ENCODE data around the gene SF3B5. TPM values are rescaled to one million over a fixed set of nuclear protein-coding genes. Genes with fewer than 3 reads are reported as not detected.

Gene SF3B5
- polyA plus RNA-seq, 3 donors, result 271 to 445 (median 355) TPM

DNA sequence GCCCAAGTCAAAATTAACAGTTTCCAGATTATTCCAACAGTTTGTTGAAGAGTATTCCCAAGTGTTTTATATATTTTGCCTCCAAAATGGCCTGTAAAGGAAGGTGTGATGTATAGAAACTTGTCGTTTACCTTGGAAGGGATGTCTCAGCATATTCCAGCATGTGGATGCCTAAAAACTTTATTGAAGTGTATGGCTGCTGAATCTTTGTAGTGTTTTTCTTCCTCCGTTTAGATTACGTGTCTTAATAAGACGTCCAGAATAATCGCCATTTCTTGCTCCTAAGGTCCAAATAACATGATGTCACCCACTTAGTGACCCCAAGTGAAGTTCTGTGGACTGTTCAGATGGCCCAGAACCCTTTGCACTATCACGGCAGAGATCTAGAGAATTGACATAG, 18.0 kb upstream of the SF3B5 start:
- no peak for DNase-seq
- Histone ChIP-seq H3K27ac (ENCODE audit: low read depth in 1 of 2, low read length in 2 of 2) (no peak overlapping the region), H3K9me3 (replicated peaks in 1 of 2; ENCODE audit: control insufficient read depth in 1 of 2, insufficient read depth in 1 of 2, low read length in 2 of 2) (no peaks in the 10 kb centered on the region), H3K4me1 (ENCODE audit: control insufficient read depth in 1 of 2, insufficient read depth in 2 of 2, low read length in 2 of 2) (no peaks in the 10 kb centered on the region), H3K27me3 (ENCODE audit: control insufficient read depth in 2 of 2, insufficient read depth in 2 of 2, low read length in 2 of 2) (no peaks in the 10 kb centered on the region), H3K9ac (ENCODE audit: insufficient read depth, low read length, poor library complexity, severe bottlenecking) (no peak overlapping the region), H2AFZ (ENCODE audit: insufficient read depth, low read depth, low read length, poor library complexity, severe bottlenecking) (no peak overlapping the region), H3K4me2 (replicated peaks; ENCODE audit: extremely low read depth, low read length, poor library complexity, severe bottlenecking) (no peak overlapping the region), H3K79me2 (ENCODE audit: insufficient read depth, low read length) (no peaks in the 10 kb centered on the region), H3K4me3 (replicated peaks in 1 of 3; ENCODE audit: low read depth in 2 of 3, low read length in 3 of 3) (no peak overlapping the region), H3K36me3 (replicated peaks in 1 of 2; ENCODE audit: control insufficient read depth in 1 of 2, insufficient read depth in 2 of 2, low read length in 2 of 2) (no peaks in the 10 kb centered on the region), H4K20me1 (ENCODE audit: insufficient read depth, low read length) (no peaks in the 10 kb centered on the region)
- intact Hi-C loops (cut with micrococcal nuclease), result no loop called here
- H3K36me3 Mint-ChIP-seq, result no peaks in the 10 kb centered on the region
- H3K4me3 Mint-ChIP-seq, result no peak overlapping the region
- H3K9me3 Mint-ChIP-seq, result peaks cover 0 to 3% (median 0%) of the 10 kb centered on the region in 7 donors
- no peak overlapping the region for H3K27ac Mint-ChIP-seq
- H3K4me1 Mint-ChIP-seq, result no peaks in the 10 kb centered on the region
- TF ChIP-seq, protein P1, sequence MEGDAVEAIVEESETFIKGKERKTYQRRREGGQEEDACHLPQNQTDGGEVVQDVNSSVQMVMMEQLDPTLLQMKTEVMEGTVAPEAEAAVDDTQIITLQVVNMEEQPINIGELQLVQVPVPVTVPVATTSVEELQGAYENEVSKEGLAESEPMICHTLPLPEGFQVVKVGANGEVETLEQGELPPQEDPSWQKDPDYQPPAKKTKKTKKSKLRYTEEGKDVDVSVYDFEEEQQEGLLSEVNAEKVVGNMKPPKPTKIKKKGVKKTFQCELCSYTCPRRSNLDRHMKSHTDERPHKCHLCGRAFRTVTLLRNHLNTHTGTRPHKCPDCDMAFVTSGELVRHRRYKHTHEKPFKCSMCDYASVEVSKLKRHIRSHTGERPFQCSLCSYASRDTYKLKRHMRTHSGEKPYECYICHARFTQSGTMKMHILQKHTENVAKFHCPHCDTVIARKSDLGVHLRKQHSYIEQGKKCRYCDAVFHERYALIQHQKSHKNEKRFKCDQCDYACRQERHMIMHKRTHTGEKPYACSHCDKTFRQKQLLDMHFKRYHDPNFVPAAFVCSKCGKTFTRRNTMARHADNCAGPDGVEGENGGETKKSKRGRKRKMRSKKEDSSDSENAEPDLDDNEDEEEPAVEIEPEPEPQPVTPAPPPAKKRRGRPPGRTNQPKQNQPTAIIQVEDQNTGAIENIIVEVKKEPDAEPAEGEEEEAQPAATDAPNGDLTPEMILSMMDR (IDR thresholded peaks at IDR 0.05), result no peak
- peaks cover 0 to 5% (median 2%) of the 10 kb centered on the region in 3 donors for H3K27me3 Mint-ChIP-seq (ENCODE audit: low read depth in 3 of 3)
- 100% methylated on average over 3 of the region's 6 CpGs for WGBS (ENCODE audit: insufficient coverage)

DNA sequence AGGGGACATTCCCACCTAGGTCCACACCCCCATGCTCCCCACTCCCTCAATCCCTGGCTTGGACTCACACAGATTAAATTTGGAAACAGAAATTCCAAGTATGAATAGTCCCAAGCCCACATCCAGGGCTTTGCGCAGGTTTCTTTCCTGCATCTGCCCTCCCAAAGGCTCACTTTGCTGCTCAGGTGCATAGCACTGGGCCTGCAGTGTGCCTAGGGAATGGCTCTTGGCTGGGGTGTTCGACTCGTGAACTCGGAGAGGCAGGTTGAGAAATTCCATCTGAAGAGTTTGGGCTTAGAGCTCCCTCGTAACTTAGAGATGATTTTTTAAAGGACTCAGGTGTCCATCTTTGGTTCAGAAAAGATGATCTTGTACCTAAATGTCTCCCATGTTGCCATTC, 14.8 kb upstream of the SF3B5 start:
- H3K9ac ChIP-seq (ENCODE audit: insufficient read depth, low read length, poor library complexity, severe bottlenecking), result no peak overlapping the region
- no peak overlapping the region for H3K27ac Mint-ChIP-seq
- H3K4me3 Mint-ChIP-seq, result no peak overlapping the region
- 73% methylated on average over 3 of the region's 5 CpGs for WGBS (ENCODE audit: insufficient coverage)
- H3K36me3 ChIP-seq (replicated peaks in 1 of 2; ENCODE audit: control insufficient read depth in 1 of 2, insufficient read depth in 2 of 2, low read length in 2 of 2), result no peaks in the 10 kb centered on the region
- no peak overlapping the region for H3K4me2 ChIP-seq (replicated peaks; ENCODE audit: extremely low read depth, low read length, poor library complexity, severe bottlenecking)
- peaks cover 0 to 3% (median 2%) of the 10 kb centered on the region in 3 donors for H3K27me3 Mint-ChIP-seq (ENCODE audit: low read depth in 3 of 3)
- no peak for DNase-seq
- no peak overlapping the region for H3K4me3 ChIP-seq (replicated peaks in 1 of 3; ENCODE audit: low read depth in 2 of 3, low read length in 3 of 3)
- H3K27ac ChIP-seq (ENCODE audit: low read depth in 1 of 2, low read length in 2 of 2), result no peak overlapping the region
- no peaks in the 10 kb centered on the region for H3K9me3 ChIP-seq (replicated peaks in 1 of 2; ENCODE audit: control insufficient read depth in 1 of 2, insufficient read depth in 1 of 2, low read length in 2 of 2)
- no peak overlapping the region for H2AFZ ChIP-seq (ENCODE audit: insufficient read depth, low read depth, low read length, poor library complexity, severe bottlenecking)
- no peaks in the 10 kb centered on the region for H3K27me3 ChIP-seq (ENCODE audit: control insufficient read depth in 2 of 2, insufficient read depth in 2 of 2, low read length in 2 of 2)
- TF ChIP-seq, protein P1 (IDR thresholded peaks at IDR 0.05), result no peak
- intact Hi-C loops (cut with micrococcal nuclease), result no loop called here
- H4K20me1 ChIP-seq (ENCODE audit: insufficient read depth, low read length), result no peaks in the 10 kb centered on the region
- H3K4me1 ChIP-seq (ENCODE audit: control insufficient read depth in 1 of 2, insufficient read depth in 2 of 2, low read length in 2 of 2), result no peaks in the 10 kb centered on the region
- H3K4me1 Mint-ChIP-seq, result peaks cover 1% of the 10 kb centered on the region
- H3K36me3 Mint-ChIP-seq, result no peaks in the 10 kb centered on the region
- no peaks in the 10 kb centered on the region for H3K79me2 ChIP-seq (ENCODE audit: insufficient read depth, low read length)
- peaks cover 0 to 1% (median 0%) of the 10 kb centered on the region in 7 donors for H3K9me3 Mint-ChIP-seq

Measured in CD14-positive monocyte (primary cell).